ENCODE results near the gene CLIC3.

Gene CLIC3

DNA sequence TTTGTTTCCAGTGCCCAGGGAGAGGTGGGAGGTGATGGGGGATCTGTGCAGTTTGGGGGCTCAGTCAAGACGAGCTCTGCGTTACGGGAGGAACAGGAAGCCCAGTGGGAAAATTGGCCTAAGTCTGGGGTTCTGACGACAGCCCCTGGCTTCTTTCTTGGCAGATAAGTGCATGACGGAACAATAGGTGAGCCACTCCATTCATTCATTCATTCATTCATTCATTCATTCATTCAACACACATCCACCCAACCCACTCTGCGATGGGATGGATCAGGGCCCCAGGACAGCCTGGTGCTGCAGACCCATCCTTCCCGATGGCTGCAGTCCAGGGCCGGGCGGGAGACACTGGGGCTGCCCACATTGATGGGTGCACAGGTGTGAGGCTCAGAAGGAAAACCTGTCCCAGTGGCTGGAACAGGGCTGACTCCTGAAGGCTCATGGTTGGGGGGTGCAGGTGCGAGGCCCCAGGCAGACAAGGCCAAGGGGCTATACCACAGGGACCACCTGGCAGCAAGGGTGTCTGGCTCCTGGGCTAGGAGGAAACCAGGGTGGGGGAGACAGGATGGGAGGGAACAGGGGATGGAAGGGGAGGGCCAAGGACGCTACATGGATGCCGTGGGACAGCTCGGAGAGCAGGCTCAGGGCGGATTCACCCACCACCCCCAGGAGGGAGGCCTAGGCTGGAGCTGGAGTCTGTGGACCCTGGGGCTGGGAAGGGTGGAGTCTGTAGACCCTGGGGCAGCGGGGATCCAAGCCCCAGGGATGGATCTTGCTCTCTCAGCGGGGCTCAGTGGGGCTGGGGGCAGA is 15.5 kb downstream of the CLIC3 start:
- no peak for DNase-seq (ENCODE audit: low read depth in 3 of 3)

DNA sequence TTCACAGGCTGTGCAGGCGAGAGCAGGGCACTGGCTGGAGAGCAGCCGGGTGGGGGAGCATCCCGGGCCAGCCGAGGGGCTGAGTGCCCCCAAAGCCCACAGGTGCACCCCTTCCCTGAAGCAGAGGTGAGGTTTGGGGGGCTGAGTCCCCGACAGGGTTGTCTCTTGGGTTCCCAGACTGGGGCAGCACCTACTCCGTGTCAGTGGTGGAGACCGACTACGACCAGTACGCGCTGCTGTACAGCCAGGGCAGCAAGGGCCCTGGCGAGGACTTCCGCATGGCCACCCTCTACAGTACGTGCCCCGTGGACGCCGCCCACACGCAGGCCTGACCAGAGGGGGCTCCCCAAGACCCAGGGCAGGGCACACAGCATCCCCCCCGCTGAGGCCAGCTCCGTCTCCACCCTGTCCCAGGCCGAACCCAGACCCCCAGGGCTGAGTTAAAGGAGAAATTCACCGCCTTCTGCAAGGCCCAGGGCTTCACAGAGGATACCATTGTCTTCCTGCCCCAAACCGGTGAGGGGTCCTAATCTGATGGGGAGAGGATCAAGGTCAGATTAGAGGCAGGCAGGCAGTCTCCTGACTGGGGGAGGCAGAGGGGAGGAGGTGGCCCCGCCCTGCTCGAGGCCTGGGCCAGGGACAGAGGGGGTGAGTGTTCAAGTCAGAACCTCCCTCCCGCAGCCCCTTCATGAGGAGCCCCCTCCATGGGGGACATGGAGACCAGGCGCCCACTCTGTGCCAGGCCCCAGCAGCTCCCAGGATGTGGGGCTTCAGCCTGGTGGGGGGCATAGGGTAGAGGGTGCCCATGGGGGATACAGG is 16.4 kb downstream of the CLIC3 start:
- no peak for DNase-seq (ENCODE audit: low read depth in 3 of 3)

DNA sequence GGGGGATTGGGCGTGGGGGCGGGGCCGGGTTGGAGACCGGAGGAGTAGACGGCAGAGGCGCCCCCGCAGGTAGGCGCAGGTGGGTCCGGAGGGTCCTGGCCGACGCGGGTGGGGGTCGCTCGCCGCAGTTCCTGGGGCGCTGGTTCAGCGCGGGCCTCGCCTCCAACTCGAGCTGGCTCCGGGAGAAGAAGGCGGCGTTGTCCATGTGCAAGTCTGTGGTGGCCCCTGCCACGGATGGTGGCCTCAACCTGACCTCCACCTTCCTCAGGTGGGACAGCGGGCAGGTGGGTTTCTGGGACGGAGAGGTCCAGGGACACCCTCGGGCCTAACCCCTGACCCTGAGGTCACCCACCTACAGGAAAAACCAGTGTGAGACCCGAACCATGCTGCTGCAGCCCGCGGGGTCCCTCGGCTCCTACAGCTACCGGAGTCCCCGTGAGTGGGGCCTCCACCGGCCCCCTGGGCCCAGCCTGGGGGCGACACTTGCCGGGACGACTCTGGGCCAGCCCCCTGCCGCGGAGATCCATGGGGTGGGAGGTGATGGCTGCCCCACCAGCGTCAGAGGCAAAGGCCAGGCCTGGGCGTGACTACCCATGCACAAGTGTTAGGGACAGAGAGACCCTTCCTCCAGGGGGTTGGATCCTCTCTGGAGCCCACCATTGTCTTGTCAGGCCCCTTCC is 17.4 kb downstream of the CLIC3 start:
- no peak for DNase-seq (ENCODE audit: low read depth in 3 of 3)

DNA sequence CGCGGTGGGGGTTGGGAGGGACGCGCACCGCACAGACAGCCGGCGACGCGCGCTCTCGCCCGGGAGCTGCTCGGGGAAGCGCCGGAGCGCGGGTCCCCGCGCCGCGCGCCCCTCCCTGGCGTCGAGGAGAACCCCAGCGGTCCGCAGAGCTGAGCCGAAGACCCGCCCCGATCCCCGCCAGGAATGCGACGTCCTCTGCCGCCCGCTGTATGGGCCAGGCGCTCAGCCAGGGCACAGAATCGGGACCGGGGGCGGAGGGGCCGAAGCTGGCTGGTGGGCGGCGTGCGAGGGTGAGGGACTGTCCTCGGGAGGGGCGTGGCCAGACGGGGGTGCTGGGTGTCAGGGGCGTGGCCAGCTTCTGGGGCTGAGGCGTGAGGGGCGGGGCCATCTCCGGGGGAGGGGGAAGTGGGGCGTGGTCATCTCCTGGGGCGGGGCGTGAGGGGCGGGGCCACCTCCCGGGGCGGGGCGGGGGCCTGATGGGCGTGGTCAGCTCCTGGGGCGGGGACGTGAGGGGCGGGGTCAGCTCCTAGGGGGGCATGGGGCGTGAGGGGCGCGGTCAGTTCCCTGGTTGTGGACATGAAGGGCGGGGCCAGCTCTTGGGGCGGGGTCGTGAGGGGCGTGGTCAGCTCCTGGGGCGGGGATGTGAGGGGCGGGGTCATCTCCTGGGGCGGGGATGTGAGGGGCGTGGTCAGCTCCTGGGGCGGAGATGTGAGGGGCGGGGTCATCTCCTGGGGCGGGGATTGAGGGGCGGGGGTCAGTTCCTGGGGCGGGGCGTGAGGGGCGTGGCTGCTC is 18.1 kb downstream of the CLIC3 start:
- DNase-seq (ENCODE audit: low read depth in 3 of 3) = peak; percentile 36 to 63 (median 39)

DNA sequence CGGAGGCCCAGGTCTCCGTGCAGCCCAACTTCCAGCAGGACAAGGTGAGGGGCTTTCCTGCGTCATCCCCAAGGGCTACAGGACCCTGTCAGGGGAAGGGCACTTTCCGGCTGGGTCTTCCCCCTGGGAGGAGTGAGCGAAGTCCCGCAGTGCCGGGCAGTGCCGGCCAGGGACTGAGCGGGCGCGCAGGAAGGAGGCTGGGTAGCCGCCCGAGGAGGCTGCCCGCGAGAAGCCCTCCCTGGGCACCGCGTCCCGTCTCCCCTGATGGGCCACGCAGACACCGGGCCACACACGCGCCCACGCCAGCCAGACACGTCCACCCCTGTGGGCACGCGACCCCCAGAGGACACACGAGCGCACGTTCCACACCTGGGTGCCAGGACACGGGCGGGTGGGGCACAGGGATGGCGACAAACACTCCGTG is 18.7 kb downstream of the CLIC3 start:
- DNase-seq (ENCODE audit: low read depth in 3 of 3) = no peak

DNA sequence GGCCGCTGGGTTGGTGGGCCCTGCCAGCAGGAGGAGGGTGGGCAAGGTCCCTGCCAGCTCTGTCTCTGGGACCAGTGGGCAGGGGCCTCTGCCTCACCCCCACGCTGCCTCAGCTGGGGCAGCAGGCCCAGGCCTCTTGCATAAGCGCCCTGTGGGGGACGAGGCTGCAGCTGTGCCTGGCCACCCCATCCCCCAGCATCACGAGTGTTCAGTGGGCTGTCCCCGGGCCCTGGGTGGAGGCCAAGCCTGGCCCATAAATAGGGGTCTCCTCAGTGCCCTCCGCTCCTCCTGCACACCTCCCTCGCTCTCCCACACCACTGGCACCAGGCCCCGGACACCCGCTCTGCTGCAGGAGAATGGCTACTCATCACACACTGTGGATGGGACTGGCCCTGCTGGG is 19.1 kb downstream of the CLIC3 start, which contains the start of gene PTGDS:
TSS of gene PTGDS (plus strand) at position 282 of the 400 bp plus-strand sequence. CDS start at position 357, 75 bp downstream.
- no peak for DNase-seq (ENCODE audit: low read depth in 3 of 3)

DNA sequence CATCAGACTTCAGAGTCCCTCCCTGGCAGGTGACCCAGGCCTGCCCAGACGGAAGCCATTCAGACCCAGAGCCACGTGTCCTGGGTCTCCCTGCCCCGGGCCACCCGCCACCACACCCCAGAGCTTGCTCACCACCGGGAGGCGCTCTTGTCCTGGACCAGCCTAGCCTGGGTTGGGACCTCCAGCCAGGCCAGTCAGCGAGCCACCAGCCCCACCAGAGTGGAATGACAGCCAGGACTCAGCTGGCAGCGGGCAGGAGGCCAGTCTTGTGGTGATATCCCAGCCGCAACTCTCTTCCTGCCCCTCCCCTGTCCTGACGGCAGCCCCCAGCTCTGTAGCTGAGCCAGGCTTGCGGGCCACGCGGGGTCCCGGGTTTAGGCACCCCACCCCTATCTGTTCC is 20.7 kb downstream of the CLIC3 start:
- DNase-seq (ENCODE audit: low read depth in 3 of 3) = no peak

- no peak for DNase-seq (ENCODE audit: low read depth in 3 of 3)
Measured at GRCh38 chr9:136974817-136975535, 21.4 kb downstream of the CLIC3 start.

GRCh38 chr9:136973618-136974617 is 22.4 kb downstream of the CLIC3 start:
- no peak for DNase-seq (ENCODE audit: low read depth in 3 of 3)

DNA sequence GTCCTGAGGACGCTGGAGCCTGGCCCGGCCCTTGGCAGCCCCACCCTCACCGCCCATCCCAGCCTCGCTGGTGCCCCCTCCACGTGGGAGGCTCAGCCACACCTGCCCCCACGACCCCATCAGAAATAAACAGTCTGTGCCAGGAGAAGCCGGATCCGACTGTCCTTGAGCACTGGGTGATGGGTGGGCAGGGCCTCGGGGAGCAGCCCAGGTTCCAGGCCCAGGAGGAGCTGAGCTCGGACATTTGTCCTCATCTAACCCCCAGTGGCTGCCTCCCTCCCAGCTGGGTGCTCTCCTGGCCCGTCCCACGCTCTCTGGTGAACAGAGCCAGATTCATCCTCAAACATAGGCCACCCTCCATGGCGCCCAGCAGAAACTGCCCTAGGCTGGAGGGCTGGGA is 23.6 kb downstream of the CLIC3 start:
- no peak for DNase-seq (ENCODE audit: low read depth in 3 of 3)

GRCh38 chr9:136972335-136972734 is 24.0 kb downstream of the CLIC3 start:
- no peak for DNase-seq (ENCODE audit: low read depth in 3 of 3)

GRCh38 chr9:136971746-136972145 is 24.6 kb downstream of the CLIC3 start:
- DNase-seq (ENCODE audit: low read depth in 3 of 3) = no peak

DNA sequence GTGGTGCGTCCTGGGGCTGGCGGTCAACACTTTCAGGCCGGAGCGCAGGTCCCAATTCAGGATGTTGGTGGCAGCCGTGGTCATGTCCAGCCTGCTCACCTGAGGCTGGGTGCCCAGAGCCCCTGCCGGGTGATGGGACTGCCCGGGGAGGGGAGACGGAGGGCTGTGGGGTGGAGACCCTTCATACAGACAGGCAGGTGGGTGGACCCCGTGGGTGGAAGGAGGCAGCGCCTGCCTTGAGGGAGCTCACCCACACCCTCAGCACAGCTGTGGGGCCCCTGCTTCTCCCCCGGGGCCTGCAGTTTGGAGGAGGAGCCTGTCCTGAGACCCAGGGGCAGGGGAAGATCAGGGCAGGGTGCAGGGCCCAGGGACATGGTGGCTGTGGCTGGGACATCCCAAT is 26.0 kb downstream of the CLIC3 start:
- DNase-seq (ENCODE audit: low read depth in 3 of 3) = no peak

GRCh38 chr9:136969774-136970173 is 26.6 kb downstream of the CLIC3 start:
- no peak for DNase-seq (ENCODE audit: low read depth in 3 of 3)

DNA sequence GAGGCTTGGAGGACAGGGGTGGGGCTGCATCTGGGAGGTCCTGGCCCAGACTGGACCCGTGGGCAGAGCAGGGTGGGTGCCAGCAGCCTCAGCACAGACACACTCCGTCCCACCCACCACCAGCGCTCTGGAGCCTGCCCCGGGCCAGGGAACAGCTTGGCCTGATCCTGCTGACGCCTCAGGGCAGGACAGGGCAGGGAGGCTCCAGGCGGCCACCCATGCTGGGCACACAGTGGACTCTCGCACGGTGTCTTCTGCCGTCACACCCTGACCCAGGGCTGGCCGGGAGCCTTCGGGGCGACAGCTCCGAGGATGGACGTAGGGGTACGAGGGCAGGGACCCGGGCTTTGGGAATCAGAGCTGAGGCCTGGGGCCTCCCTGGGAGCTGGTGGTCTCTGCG is 27.2 kb downstream of the CLIC3 start:
- no peak for DNase-seq (ENCODE audit: low read depth in 3 of 3)

GRCh38 chr9:136968333-136969127 is 27.8 kb downstream of the CLIC3 start:
- DNase-seq (ENCODE audit: low read depth in 3 of 3) = no peak

DNA sequence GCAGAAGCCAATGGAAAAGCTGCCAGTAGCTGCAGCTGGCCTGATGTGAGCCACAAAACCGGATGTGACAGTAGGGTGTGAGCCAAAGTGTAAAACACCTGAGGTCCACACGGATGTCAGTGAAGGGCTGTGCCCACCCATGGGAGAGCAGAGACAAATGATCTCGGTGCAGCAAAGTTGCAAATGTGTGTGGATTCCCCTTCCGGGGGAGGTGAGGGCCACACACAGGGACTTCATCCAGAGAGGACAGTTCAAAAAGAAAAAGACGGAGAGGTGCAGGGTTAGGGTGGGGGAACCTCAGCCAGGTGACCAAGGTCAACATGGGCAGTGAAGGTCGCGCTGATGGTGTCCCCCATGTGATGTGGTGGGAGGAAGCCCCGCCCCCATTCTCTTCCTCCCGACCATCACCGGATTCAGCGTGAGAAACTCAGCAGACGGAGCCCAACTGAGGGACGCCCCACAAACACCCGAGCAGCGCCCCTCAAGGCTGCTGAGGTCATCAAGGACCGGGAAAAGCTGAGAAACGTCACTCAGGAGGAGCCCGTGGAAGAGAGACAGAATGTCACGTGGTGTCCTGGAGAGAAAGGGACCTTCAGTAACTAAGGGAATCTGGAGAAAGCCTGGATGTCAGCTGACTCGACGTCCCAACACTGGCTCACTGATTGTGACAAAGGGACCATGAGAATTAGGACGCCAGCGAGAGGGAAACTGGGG is 30.4 kb downstream of the CLIC3 start:
- DNase-seq (ENCODE audit: low read depth in 3 of 3) = no peak

GRCh38 chr9:136964833-136965422 is 31.4 kb downstream of the CLIC3 start:
- no peak for DNase-seq (ENCODE audit: low read depth in 3 of 3)
